IMR-90 (cell line): Measurements from ENCODE around the gene FOXL3.

ENCODE experiments used
- CHD1 ChIP-seq: IDR thresholded peaks from 2 replicates; pipeline ENCODE4 v1.6.1; 2012; ENCODE audit warnings: low read depth, low read length, improper control_type of control experiment
- CTCF ChIP-seq: conservative IDR thresholded peaks from 2 replicates; pipeline ENCODE4 v1.5.1; 2012; ENCODE audit warnings: mild to moderate bottlenecking, low read depth, low read length, improper control_type of control experiment
- FOS ChIP-seq: fragments of 150-350 bp; IDR thresholded peaks from 2 replicates; pipeline ENCODE4 v1.6.1; 2016; ENCODE audit warnings: low read depth, low read length
- MAZ ChIP-seq: IDR thresholded peaks from 2 replicates; pipeline ENCODE4 v1.6.1; 2012; ENCODE audit warnings: low read depth, mild to moderate bottlenecking, low read length, improper control_type of control experiment, moderate library complexity, borderline replicate concordance
- MXI1 ChIP-seq: IDR thresholded peaks from 2 replicates; pipeline ENCODE4 v1.6.1; 2012; ENCODE audit warnings: low read depth, mild to moderate bottlenecking, low read length, moderate library complexity, borderline replicate concordance
- POLR2A ChIP-seq: IDR thresholded peaks from 2 replicates; pipeline ENCODE4 v1.6.1; 2012; ENCODE audit warnings: mild to moderate bottlenecking, low read depth, low read length

GRCh38 chr7:241513-241912 lies 48.5 kb upstream of the FOXL3 start:
- TF ChIP-seq POLR2A (no peak), CTCF (no peak), MXI1 (no peak), CHD1 (no peak), MAZ (no peak), FOS (no peak)
